Bronchial epithelial cell (primary cell): ENCODE data around the gene FRMD5. TPM values are rescaled to one million over a fixed set of nuclear protein-coding genes. Genes with fewer than 3 reads are reported as not detected.

ENCODE experiments used
- DNase-seq: peaks from one replicate; pipeline ENCODE4 v3.0.0-alpha.2; 2010; ENCODE audit warnings: low read depth
- FAIRE-seq: peaks from 2 replicates; lab custom pipeline; 2011; peaks lifted over from hg19 to GRCh38; lab: Jason Lieb, UNC
- H3K27me3 ChIP-seq: 2 replicates; pipeline ENCODE4 v1.5.1; 2011; ENCODE audit warnings: low read length; ENCODE audit not compliant: control insufficient read depth, insufficient read depth
- H3K36me3 ChIP-seq: 2 replicates; pipeline ENCODE4 v1.5.1; 2011; ENCODE audit warnings: low read length; ENCODE audit not compliant: control insufficient read depth, insufficient read depth
- H3K4me3 ChIP-seq: 2 replicates; pipeline ENCODE4 v1.5.1; 2011; ENCODE audit warnings: mild to moderate bottlenecking, low read depth, low read length, control low read depth
- total RNA-seq: library from RNA; depleted of rRNA; stranded (reverse); fragments of >200 nt; gene quantifications from 2 replicates; pipeline ENCODE4 v1.2.1, GENCODE V29; 2014
- TF ChIP-seq, protein P1 (sequence below): IDR thresholded peaks from 2 replicates; pipeline ENCODE4 v1.5.1; 2011; ENCODE audit warnings: mild to moderate bottlenecking, moderate library complexity, low read length, control low read depth, inconsistent platforms; ENCODE audit not compliant: insufficient read depth, severe bottlenecking

The FRMD5 gene
- total RNA-seq, 1 donor from 2014 or later = 1.3 TPM

DNA sequence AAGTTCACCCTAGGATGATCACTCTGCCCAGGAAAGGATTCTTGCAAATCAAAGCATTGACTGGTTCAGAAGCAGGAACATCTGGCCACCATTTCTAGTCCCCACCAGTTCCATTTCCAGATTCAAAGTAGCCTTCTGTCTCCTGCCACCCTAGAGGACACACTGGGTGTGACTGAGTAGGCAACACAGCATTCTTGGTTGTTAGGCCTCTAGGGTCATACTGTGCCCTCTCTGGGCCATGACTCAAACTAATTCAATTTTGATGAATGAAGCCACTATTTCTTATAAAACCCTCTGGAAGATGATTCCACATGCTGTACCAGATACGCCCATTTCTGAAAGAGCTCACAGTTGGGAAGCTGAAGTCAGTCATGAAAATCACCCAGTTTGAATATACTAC lies 298.5 kb downstream of the FRMD5 start:
- FAIRE-seq (no peak), DNase-seq (no peak)
- Histone ChIP-seq H3K27me3 (no peaks in the 10 kb centered on the region), H3K4me3 (no peak overlapping the region), H3K36me3 (no peaks in the 10 kb centered on the region)
- TF ChIP-seq, protein P1, sequence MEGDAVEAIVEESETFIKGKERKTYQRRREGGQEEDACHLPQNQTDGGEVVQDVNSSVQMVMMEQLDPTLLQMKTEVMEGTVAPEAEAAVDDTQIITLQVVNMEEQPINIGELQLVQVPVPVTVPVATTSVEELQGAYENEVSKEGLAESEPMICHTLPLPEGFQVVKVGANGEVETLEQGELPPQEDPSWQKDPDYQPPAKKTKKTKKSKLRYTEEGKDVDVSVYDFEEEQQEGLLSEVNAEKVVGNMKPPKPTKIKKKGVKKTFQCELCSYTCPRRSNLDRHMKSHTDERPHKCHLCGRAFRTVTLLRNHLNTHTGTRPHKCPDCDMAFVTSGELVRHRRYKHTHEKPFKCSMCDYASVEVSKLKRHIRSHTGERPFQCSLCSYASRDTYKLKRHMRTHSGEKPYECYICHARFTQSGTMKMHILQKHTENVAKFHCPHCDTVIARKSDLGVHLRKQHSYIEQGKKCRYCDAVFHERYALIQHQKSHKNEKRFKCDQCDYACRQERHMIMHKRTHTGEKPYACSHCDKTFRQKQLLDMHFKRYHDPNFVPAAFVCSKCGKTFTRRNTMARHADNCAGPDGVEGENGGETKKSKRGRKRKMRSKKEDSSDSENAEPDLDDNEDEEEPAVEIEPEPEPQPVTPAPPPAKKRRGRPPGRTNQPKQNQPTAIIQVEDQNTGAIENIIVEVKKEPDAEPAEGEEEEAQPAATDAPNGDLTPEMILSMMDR = no peak

DNA sequence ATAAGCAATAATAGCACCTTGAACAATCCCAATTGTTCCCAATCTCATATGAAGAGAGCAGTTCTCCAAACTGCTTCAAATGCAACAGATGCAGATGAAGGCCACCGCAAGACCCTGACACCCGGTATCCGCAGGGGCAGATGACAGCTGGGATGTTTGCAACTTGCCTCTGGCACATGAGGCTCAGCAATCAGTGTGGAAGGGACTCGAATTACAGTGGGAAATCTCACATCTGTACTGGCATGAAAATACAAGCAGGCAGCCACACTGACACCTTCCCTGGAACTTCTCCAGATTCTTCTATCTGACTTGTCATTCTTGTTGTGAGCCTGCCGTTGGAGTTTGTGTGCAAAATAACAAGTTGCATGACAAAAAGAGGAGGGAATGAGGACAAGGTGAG lies 299.5 kb downstream of the FRMD5 start:
- FAIRE-seq (no peak), DNase-seq (no peak)
- Histone ChIP-seq H3K27me3 (no peaks in the 10 kb centered on the region), H3K36me3 (no peaks in the 10 kb centered on the region), H3K4me3 (no peak overlapping the region)
- TF ChIP-seq, protein P1 = no peak

DNA sequence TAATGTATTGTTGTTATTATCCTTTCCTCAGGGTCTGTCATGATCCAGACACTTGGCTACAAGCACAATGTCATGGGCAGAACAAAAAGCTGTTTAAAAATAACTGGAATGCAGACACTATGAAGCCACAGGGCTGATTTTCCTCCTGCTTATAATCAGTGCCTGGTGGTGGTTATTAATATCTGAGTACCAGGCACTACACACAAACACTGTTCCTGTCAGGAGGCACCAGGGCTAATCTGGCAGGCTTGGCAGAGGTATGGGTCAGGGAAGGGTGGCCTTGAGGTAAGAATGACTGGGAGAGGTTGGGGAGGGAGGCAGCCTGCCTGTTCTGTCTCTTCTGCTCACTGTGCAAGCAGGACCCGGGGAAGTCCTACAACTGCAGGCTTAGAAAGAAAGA lies 301.1 kb downstream of the FRMD5 start:
- TF ChIP-seq, protein P1 = no peak
- no peak overlapping the region for H3K4me3 ChIP-seq
- H3K36me3 ChIP-seq = no peaks in the 10 kb centered on the region
- FAIRE-seq (no peak), DNase-seq (no peak)
- no peaks in the 10 kb centered on the region for H3K27me3 ChIP-seq

DNA sequence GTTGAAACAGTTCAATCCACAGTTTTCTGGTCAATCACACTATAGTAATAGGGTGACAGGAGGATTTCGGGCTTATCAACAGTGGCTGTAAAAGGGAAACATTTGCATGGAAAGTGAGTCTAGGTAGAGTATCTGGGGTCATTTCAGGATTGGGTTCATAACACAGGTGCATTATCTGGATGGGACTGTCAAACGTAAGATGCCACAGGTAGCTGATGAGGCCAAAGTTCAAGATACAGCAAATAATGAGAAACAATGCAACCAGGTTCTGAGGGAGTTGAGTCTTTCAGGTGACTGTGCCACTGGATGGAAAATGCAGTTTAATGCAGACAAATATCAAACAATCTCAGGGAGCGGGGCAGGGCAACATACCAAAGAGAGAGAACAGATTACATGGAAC lies 306.0 kb downstream of the FRMD5 start:
- FAIRE-seq = no peak

DNA sequence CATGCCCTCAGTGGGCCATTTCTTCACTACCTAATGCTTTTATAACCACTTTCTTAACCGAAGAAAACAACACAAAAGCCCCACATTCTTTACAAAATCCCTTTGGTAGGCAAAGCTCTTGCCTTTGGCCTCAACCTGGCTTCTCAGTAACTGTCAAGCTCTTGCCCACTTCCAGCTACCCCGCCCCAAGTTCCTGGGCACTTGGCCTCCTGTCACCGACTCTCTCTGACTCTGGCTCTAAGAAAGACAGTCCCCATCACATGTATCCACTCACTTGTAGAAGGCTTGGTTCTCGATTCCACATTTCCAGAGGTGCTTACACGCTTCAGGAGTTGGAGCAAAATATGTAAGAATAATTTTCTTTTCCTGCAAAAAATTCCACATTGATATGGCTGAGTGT lies 307.2 kb downstream of the FRMD5 start:
- FAIRE-seq = no peak
- TF ChIP-seq, protein P1 = no peak
- DNase-seq = no peak
- Histone ChIP-seq H3K27me3 (no peaks in the 10 kb centered on the region), H3K4me3 (no peak overlapping the region), H3K36me3 (no peaks in the 10 kb centered on the region)

More for the DNA sequence above, 306.0 kb downstream of the FRMD5 start:
- TF ChIP-seq, protein P1 = no peak
- no peaks in the 10 kb centered on the region for H3K27me3 ChIP-seq
- no peak overlapping the region for H3K4me3 ChIP-seq
- H3K36me3 ChIP-seq = no peaks in the 10 kb centered on the region
- no peak for DNase-seq

DNA sequence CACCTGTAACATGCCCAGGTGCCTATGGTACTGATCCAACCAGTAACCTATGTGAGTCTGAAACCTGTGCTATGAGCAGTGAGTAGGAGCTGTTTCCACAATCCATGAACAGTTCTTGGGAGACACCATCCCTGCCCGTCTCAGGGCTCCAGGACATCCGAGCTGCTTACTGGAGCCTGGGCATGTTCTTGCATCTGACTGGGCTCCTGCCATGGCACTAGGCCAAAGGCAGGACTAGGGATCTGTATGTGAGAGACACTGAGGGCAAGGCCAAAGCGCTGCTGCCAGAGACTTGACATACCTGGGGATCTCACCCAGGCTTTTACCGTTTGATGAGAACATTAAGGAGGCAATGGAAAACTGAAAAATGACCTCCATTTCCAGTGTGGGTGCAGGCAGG lies 308.5 kb downstream of the FRMD5 start:
- no peak for DNase-seq
- FAIRE-seq = peak; percentile 7
- TF ChIP-seq, protein P1 = no peak
- H3K36me3 ChIP-seq = no peaks in the 10 kb centered on the region
- no peak overlapping the region for H3K4me3 ChIP-seq
- no peaks in the 10 kb centered on the region for H3K27me3 ChIP-seq
